Activated CD4-positive, CD25-positive, alpha-beta regulatory T cell treated with anti-CD3 and anti-CD28 coated beads, Interleukin-2, amount 50 U/mL, for 24 hours (primary cell): Measurements from ENCODE around the gene LRIT1.
A peak's percentile ranks its signal among the peaks of the same experiment; 100 is the strongest.
"Not testable (repeated sequence)": the region's sequence is repeated elsewhere in the genome, so short reads cannot be mapped to it uniquely, and the experiment has no call there.

Experiments
- ATAC-seq, 2 donors: fragments of 150-1000 bp; cut with Tn5 transposase; one replicate each; pipeline ENCODE4 v1.10.0; 2021; ENCODE audit warnings: mild to moderate bottlenecking in 1 of 2, moderate library complexity in 1 of 2

The LRIT1 gene, protein sequence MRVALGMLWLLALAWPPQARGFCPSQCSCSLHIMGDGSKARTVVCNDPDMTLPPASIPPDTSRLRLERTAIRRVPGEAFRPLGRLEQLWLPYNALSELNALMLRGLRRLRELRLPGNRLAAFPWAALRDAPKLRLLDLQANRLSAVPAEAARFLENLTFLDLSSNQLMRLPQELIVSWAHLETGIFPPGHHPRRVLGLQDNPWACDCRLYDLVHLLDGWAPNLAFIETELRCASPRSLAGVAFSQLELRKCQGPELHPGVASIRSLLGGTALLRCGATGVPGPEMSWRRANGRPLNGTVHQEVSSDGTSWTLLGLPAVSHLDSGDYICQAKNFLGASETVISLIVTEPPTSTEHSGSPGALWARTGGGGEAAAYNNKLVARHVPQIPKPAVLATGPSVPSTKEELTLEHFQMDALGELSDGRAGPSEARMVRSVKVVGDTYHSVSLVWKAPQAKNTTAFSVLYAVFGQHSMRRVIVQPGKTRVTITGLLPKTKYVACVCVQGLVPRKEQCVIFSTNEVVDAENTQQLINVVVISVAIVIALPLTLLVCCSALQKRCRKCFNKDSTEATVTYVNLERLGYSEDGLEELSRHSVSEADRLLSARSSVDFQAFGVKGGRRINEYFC

DNA sequence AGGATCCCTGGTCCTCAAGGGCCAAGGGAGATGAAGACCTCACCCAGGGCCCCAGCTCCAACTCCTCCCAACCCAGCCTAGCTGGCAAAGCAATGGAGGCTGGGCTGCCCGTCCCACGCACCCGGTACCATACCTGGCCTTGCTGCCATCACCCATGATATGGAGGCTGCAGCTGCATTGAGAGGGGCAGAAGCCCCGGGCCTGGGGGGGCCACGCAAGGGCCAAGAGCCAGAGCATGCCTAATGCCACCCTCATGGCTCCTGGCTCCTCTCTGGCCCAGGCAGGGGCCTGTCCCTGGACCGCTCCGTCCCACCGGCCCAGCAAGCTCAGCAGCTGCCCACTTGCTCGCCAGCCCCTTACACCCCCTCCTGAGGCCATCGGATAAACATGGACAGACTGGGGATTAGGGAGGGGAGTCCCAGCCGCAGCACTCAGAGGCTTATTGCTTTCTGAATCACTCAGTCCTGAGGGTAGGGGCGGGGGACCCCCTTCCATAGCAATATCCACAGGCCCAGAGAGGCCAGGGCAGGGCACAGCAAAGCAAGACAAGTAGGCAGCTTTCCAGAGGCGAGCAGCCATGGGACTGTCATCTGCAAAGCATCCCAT is at the start of gene LRIT1:
Gene LRIT1, minus strand, starts transcription at position 362 of the 606 bp plus-strand sequence. Its CDS starts 107 bp downstream, at position 255.
- ATAC-seq = no peak

DNA sequence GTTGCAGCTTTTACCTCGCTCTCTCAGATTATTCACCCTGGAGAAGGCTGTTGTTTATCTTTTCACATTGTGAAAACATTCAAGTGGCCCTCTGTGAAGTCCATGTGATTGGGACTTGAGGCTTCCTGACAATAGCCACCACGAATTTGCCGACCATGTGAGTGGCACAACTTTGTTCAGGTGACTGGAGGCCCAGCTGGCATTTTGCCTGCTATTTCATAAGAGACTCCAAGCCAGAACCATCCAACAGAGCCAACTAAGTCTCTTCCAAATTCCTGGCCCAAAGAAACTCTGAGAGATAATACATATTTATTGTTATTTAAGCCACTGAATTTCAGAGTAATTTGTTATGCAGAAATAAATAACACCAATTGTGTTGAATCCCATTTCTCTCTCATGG is 48.9 kb upstream of the LRIT1 start:
- no peak for ATAC-seq

DNA sequence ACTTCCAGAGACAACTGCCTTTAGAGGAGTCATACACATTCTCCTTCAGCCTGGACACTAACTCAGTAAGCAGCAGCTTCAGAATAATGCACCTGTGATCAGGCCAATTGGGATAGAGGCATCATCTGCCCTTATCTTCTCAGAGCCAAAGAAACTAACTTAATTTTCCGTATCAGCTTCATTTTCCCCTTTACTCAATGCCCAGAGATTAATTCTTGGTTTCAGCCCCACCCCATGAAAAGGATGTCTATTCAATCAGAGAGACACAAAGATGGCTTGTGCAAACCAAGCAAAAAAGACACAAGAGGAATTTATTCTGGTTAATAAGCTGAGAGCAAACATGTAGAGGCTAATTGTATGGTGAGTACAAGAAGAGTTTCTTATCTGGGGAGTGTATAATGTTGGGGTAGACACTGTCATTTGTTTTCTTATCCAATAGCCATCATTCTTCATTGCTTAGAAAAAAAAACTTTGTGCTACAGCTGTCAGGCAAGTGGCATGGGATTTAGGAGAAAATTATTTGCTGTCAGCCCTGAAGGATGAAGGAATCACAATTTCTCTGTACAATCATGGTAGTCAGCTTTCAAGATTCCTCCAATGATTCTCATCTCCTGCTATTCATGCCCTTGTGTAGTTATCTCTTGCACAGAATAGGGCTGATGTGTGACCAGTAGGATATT is 48.3 kb upstream of the LRIT1 start:
- ATAC-seq = no peak

DNA sequence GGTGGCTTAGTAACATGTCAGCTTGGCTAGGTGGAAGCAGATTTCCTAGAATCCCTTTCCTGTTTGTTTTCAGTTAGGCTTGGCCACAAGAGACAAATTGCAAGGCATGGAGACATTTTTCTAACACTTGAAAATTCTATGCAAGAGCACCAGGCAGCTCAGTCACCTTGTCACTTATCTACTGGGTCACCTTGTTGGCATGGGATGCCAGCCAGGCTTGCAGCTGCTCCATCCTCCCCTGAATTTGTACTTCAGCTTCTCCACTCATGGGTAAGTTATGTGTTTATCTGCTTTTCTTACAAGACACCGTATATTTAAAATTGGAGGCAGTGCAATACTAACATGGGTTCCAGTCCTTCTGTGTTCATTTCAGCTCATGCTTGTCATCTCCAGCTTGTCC is 46.8 kb upstream of the LRIT1 start:
- no peak for ATAC-seq

DNA sequence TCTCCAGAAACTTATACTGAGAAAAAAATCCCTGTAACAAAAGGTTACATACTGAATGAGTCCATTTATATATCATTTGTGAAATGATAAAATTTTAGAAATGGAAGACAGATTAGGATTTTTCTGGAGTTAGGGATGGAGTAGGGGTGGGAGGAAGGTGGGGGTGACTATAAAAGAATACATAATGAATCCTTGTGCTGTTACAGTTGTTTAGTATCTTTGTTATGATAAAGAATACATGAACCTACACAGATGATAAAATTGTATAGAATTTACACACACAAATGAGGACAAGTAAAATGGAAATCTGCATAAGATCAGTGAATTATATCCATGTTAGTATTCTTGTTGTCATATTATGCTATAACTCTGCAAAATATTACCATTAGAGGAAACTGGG is 45.3 kb upstream of the LRIT1 start:
- ATAC-seq = no peak

DNA sequence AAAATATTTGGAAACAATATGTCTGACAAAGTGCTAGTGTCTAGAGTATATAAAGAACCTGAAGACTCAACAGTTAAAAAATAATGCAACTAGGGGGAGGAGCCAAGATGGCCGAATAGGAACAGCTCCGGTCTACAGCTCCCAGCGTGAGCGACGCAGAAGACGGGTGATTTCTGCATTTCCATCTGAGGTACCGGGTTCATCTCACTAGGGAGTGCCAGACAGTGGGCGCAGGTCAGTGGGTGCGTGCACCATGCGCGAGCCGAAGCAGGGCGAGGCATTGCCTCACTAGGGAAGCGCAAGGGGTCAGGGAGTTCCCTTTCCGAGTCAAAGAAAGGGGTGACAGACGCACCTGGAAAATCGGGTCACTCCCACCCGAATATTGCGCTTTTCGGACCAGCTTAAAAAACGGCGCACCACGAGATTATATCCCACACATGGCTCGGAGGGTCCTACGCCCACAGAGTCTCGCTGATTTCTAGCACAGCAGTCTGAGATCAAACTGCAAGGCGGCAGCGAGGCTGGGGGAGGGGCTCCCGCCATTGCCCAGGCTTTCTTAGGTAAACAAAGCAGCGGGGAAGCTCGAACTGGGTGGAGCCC is 38.6 kb upstream of the LRIT1 start:
- not testable (repeated sequence) for ATAC-seq

DNA sequence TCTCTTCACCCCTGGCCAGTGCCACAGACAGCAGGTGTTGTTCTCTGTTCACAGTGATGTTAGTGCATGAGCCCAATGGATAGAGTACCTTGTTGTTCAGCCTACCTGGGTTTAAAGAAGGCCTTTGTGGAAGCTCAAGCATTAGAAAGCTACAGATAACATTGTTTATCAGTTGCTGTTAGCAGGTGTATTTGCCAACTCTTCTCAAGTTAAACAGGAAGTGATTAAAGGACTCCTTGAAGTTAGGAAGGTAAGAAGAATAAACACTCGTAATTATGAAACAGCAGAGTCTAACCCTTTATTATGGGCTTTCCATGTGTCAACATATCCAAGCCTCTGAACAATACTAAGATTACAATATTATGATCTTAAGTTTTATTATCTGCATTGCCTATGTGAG is 29.4 kb upstream of the LRIT1 start:
- ATAC-seq = no peak

DNA sequence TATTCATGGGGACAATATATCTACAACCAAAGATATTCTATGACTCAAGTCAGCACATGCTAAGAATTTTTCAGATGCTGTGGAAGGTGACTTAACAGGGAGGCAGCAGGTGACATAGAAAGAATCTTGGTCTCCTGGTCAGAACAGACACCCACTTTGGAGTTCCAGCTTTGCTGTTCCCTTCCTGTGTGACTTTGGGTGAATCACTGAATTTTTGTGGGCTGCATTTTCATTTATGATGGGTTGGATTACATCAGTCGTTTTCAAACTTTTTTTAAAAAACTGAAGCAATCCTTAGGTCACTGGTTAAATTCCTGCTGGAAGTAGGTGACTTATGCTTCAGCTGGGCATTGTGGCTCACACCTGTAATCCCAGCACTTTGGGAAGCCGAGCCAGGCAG is 28.4 kb upstream of the LRIT1 start:
- no peak for ATAC-seq

DNA sequence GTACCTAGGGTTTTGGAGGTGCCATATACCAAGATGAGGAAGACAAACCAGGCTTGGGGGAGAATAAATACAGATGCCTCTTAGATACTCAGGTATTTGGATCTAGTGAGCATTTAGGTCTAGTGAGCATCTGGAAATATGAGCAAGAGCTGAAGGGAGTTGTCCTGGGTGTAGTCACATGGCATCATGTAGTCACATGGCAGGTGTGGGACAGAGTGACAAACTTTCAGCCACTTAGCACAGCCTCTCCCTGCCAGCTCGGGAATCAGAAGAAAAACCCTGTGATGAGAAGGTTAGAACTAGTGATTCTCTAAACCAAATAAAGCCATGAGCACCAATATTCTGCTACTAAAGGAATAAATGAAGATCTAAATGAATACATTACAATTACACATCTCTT is 27.8 kb upstream of the LRIT1 start:
- no peak for ATAC-seq

DNA sequence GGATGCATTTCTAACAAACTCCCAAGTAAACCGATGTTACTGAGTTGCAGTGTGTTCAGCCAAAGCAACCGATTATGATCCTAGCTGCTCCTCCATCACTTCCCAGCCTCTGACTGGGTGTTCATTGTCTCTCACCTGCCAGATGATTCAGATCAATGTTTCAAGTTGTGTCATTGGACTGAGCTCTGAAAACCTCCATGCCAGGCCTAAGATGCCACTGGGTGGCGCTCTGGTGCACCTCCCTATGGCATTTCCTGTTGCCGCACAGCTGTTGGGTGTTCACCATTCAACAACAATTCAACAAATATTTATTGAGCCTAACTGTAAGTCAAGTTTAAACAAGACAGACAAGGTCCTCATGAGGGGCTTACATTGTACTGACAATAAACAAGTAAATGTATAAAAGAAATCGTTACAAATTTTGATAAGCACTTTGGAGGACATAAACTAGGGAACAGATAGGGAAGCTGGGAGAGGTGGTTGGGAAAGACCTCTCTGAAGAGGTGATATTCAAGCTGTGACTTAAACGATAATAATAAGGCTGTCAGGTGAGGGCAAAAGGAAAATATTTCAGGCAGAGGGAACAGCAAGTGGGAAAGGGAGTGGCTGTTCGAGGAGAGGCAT is 26.3 kb upstream of the LRIT1 start:
- ATAC-seq = peak; percentile 71 to 81

DNA sequence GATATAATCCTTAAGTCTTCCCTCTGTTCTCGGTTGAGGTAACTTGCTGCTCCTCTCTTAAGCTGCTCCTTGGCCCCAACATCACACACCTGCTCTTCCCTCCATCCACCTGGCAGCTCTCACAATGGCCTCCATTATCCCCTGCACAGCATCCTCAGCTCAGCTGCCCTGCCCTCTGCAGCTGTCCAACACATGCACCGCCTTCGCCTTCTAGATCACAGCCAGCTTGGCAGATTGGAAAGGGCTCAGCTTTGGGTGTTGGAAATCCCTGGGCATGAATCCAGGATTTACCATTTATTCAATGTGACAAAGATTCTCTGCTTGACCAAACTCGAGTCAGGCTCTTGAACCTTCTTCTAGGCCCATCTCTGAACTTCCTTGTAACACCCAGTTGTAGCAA is 24.1 kb upstream of the LRIT1 start:
- no peak for ATAC-seq

DNA sequence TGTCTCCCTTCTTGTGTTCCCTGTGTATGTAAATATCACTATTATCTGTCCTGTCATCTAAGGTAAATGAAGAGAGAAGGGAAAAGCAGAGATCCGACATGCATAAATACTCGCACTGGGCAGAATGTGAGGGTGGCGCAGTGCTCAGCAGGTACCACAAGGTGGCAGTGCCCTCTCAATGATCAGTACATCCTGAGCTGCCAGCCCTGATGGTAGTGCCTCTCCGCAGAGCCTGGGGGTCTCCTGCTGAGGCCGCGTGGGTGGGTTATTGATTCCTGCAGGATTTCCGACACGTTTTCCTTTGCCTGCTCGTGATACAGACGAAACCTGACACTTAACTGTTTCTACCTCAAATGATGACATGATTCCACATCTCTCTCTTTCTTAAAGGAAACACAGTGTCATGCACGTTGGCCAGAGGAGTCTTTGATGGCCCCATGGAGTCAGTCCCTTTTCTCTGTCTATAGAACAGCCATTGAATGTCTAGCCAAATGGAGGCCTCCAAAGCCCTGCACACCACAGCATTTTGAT is 23.3 kb upstream of the LRIT1 start:
- peak; percentile 81 to 83 for ATAC-seq

DNA sequence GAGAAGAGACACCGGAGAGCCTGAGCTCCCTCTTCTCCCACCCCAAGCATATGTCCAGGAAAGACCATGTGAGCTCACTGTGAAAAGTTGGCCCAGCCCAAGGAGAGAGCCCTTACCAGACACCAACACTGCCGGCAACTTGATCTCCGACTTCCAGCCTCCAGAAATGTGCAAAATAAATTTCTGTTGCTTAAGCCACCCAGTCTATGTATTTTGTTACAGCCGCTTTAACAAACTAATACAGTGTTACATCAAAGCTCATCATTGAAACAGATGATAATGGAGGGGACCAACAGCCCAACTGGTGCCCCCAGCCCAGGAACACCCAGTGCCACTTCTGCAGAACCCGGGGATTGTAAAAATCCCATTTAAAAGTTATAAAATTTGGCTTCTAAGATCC is 22.4 kb upstream of the LRIT1 start:
- ATAC-seq = no peak

DNA sequence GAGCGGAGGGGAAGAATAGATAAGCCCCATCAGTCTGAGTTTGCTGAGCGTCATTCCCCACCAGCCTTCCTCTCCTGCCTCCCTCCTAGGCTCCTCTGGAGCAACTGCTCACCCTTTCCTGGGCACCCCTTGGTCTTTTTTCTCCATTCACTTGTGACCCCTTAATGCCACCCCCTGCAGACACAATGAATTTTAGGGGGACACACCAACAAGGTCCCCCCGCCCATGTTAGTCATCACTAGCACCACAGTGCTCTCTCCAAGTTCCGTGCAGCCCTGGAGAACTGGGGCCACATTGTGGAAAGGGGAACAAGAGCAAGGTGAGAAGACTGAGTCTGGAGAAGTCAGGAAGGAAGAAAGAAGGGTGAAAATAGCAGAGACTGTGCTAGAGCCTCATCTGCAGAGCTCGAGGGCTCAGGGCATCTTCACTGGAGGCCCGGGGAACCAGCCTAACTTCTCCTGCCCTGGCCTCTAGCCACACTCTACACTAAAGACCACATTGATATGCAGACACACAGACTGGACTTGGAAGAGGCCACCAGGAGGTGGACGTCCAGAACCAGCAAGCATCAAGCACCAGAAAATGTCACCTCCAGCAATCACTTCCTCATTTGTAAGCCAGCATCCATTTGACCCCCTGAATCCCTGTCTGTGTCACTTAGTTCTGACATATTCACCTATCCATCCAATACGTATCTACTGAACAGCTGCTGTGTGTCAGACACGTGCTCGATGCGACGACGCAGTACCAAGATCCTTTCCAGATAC is 21.0 kb upstream of the LRIT1 start:
- ATAC-seq = no peak

DNA sequence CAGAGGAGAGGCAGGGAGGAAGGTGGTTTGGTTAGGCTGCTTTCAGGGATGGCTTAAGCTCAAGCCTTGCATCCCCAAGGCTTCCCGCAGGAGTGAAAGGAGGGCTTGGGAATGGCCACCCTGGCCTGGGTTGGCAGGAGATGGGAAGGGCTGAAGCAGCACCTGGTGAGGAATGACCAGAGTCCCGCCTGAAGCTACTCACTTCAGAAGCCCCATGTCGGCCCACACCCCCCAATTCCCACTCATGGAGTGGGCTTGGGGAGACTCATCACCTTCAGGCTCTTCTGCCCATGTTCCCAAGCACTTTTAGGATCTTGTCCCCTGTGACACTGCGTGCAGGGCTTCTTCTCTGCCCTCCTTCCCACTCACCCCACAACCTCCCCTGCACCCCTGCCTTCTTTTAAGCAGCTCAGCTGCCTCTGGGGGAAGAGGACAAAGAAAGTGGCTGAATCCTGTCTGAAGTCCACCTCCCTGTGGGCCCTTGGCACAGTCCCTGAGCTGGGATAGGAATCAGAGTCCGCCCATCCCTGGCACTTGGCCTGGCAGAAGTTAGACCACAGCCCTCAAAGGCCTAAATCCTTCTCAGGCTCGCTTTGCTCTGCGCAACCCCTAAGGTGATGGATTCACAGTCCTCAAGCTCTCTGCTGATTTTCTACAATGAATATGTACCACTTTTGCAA is 20.0 kb upstream of the LRIT1 start:
- ATAC-seq = no peak

DNA sequence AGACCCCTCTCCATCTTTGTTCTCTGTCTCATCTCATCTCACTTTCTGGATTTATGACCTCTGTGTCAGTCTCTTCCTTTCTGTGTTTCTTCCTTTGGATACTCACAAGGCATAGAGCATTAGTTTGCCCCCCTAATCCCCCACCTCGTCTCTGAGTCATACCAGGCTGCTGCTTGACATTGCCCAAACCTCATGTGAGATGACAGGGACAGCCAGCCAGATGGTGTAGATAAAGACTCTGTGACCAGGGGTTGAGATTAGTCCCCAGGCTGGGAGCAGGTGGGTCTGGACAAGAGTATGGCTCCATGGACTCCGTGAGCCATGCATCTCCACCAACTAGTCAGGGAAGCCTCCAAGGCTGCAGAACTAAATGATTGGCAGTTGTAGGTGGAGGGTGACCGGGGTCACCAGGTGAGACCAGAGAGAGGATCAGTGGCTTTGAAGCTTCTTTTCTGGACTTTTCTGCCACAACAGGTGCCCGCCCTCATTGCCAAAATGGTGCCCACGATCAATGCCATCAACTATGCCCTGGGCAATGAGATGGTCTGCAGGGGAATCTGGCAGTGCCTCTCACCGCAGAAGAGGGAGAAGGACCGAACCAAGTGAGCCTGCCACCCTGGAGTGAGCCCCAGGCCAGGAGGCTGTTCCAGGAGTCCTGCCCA is 16.8 kb upstream of the LRIT1 start:
- ATAC-seq = no peak

DNA sequence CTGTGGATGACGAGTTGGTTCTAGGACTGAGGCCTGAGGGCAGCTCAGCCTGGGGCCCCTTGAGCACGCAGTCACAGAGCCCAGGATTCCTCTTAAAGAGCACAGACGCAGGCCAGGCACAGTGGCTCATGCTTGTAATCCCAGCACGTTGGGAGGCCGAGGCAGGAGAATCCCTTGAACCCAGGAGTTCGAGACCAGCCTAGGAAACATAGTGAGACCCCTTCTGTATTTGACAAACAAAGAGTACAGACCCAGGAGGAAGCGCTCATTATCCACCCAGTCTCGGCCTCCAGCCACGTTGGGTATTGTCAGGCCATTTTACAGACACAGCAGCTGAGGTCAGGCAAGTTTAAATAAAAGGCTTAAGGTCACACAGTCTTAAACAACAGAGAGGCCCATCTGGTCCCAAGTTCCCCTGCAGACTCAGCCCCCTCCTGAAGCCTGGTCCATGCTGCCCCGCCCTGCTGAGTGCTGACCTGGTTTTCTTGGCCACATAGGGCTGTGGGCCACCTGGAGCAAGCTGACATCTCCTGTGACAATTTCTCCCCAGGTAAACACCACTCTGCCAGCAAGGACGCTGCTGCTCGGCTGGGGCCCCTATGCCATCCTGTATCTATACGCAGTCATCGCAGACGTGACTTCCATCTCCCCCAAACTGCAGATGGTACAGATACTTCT is 16.1 kb upstream of the LRIT1 start:
- no peak for ATAC-seq

DNA sequence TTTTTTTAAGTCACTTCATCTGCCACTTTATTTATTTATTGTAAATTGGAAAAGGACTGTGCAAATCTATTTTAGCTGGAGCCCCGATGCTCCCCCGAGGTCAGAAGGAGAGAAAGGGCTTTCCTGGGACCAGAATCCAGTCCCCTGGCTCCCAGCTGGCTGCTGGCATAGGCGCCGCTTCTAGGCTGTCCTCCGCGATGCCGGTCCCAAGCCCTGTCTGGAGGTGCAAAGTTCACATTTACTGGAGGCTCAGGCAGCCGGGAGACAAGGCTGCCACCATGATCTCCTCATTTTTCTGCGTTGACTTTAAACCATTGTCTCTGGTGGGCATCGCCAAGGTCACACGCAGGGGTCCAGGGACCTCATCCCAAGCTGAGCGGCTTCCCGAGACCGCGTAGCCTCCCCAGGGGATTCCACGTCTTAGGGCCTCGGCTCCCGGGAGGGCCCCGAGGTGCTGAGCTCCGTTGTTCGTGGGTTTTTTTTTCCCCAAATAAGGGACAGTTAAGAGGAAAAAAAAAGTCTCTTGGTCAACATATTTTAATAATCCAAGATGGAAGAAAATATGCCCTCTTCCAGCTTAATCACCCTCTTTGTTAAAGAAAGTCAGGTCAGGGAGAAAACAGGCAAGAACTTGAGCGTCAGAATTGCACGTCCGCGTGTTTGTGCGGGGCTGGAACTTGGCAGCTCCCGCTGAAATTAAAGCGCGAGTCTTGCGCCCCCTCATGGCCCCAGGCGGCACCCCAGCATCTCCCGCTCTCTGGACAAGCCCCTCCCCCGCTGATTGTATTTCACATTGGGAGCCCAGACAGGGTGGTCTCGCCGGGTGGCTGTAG is 15.4 kb upstream of the LRIT1 start:
- no peak for ATAC-seq
